ENCODE data around the gene ACSBG1. TPM values are rescaled to one million over a fixed set of nuclear protein-coding genes. Genes with fewer than 3 reads are reported as not detected.

The ACSBG1 gene
- total RNA-seq, 5 donors from 2014 or later (not counting 1 experiment from before 2014, with no cell fraction given) = not detected

DNA sequence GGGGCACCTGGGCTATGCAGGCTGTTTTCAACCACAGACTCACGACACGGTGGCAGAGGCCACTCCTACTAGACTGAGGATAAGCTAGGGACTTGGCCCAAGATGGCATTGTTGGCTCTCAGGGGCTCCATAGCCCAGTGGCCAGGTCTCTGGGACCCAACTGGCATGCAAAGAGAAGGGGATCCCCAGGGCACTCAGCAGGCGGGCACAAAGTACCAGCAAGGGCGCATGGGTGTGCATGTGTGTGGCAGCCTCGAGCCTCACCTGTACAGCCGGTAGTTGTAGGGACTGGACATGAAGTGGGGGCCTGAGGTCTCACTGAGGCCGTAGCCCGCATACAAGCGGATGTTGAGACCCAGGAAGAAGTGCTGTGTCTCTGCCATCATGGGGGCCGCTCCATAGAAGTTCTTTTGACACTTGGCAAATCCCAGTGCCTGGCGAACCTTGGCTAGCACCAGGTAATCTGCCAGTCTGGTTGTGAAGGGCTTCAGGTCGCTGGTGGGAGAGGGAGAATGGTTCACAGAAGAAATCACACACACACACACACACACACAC, 55.0 kb downstream of the ACSBG1 start:
- ChIA-PET POLR2A (no interaction called here), CTCF (no interaction called here)
- H3K4me1 Mint-ChIP-seq = peaks cover 8 to 12% (median 11%) of the 10 kb centered on the region in 3 donors
- no peak overlapping the region for H3K4me3 Mint-ChIP-seq
- Histone ChIP-seq H3K4me1 (ENCODE audit: control insufficient read depth in 1 of 2, extremely low read depth in 1 of 2, insufficient read depth in 2 of 2, low read length in 2 of 2) (peaks cover 0 to 5% of the 10 kb centered on the region in 2 experiments), H3K27me3 (replicated peaks in 1 of 2; ENCODE audit: control insufficient read depth in 2 of 2, extremely low read depth in 1 of 2, insufficient read depth in 2 of 2, low read length in 1 of 2) (peaks cover 0 to 13% of the 10 kb centered on the region in 2 experiments), H3K4me3 (ENCODE audit: control insufficient read depth in 1 of 2, extremely low read depth in 1 of 2, low read length in 1 of 2) (no peak overlapping the region), H3K36me3 (ENCODE audit: control insufficient read depth in 2 of 2, extremely low read depth in 1 of 2, insufficient read depth in 1 of 2, low read length in 1 of 2) (no peaks in the 10 kb centered on the region), H3K27ac (ENCODE audit: low read length) (no peak overlapping the region), H3K9me3 (no peaks in the 10 kb centered on the region)
- DNase-seq = no peak
- no peaks in the 10 kb centered on the region for H3K9me3 Mint-ChIP-seq
- H3K27me3 Mint-ChIP-seq = no peaks in the 10 kb centered on the region
- no peak overlapping the region for H3K27ac Mint-ChIP-seq
- ATAC-seq (replicated peaks in 1 of 4) = no peak
- WGBS (ENCODE audit: insufficient coverage) = 79% methylated on average over 9 of the region's 12 CpGs
- peaks cover 3% of the 10 kb centered on the region for H3K36me3 Mint-ChIP-seq

DNA sequence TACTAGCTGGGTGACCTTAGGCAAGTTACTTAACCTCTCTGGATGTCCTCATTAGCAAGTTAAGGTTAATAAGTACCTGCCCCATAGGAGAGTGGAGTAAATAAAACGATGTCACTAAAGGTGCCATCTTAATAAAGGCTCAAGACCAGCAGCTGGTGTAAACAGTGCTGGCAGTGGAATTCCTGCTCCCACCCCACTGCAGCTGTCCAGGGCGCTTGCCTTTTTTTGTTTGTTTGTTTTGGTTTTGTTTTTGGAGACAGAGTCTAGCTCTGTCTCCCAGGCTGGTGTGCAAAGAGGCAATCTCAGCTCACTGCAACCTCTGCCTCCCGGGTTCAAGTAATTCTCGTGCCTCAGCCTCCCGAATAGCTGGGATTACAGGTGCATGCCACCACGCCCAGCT, 56.3 kb downstream of the ACSBG1 start:
- H3K36me3 ChIP-seq (ENCODE audit: control insufficient read depth in 2 of 2, extremely low read depth in 1 of 2, insufficient read depth in 1 of 2, low read length in 1 of 2) = no peaks in the 10 kb centered on the region
- peaks cover 4 to 18% of the 10 kb centered on the region in 2 experiments for H3K4me1 ChIP-seq (ENCODE audit: control insufficient read depth in 1 of 2, extremely low read depth in 1 of 2, insufficient read depth in 2 of 2, low read length in 2 of 2)
- no peaks in the 10 kb centered on the region for H3K9me3 Mint-ChIP-seq
- POLR2A ChIA-PET = interaction anchor here in 1 of 2 donors (0.6 kb wide), 1 partner anchor 44 kb away, joined by 5 read pairs; no protein-coding TSS in a partner anchor
- H3K27ac Mint-ChIP-seq = no peak overlapping the region
- no peaks in the 10 kb centered on the region for H3K9me3 ChIP-seq
- no peak overlapping the region for H3K4me3 Mint-ChIP-seq
- H3K27me3 ChIP-seq (replicated peaks in 1 of 2; ENCODE audit: control insufficient read depth in 2 of 2, extremely low read depth in 1 of 2, insufficient read depth in 2 of 2, low read length in 1 of 2) = peaks cover 0 to 13% of the 10 kb centered on the region in 2 experiments
- CTCF ChIA-PET = interaction anchor here in 1 of 2 donors (0.6 kb wide), 1 partner anchor 62 kb away, joined by 3 read pairs; no protein-coding TSS in a partner anchor
- 94% methylated on average over 5 of the region's 6 CpGs for WGBS (ENCODE audit: insufficient coverage)
- no peak overlapping the region for H3K27ac ChIP-seq (ENCODE audit: low read length)
- DNase-seq (no peak), ATAC-seq (replicated peaks in 1 of 4) (no peak)
- H3K36me3 Mint-ChIP-seq = peaks cover 3% of the 10 kb centered on the region
- H3K4me3 ChIP-seq (ENCODE audit: control insufficient read depth in 1 of 2, extremely low read depth in 1 of 2, low read length in 1 of 2) = no peak overlapping the region
- H3K27me3 Mint-ChIP-seq = no peaks in the 10 kb centered on the region
- H3K4me1 Mint-ChIP-seq = peaks cover 20 to 24% (median 23%) of the 10 kb centered on the region in 3 donors

- peaks cover 0 to 2% of the 10 kb centered on the region in 2 donors for H3K36me3 ChIP-seq (ENCODE audit: control insufficient read depth in 2 of 2, extremely low read depth in 1 of 2, insufficient read depth in 1 of 2, low read length in 1 of 2)
- 52% methylated on average over 10 of the region's 12 CpGs for WGBS (ENCODE audit: insufficient coverage)
- peaks cover 4 to 20% of the 10 kb centered on the region in 2 experiments for H3K4me1 ChIP-seq (ENCODE audit: control insufficient read depth in 1 of 2, extremely low read depth in 1 of 2, insufficient read depth in 2 of 2, low read length in 2 of 2)
- Mint-ChIP-seq H3K4me3 (no peak overlapping the region), H3K36me3 (peaks cover 7% of the 10 kb centered on the region), H3K27ac (no peak overlapping the region), H3K4me1 (peaks cover 23 to 27% (median 23%) of the 10 kb centered on the region in 3 donors), H3K27me3 (no peaks in the 10 kb centered on the region), H3K9me3 (no peaks in the 10 kb centered on the region)
- no peak overlapping the region for H3K27ac ChIP-seq (ENCODE audit: low read length)
- ATAC-seq (replicated peaks in 1 of 4) = peak in 1 of 4 experiments; percentile 51
- ChIA-PET POLR2A (interaction anchor here in 1 of 2 donors (0.6 kb wide), 1 partner anchor 43 kb away, joined by 5 read pairs; no protein-coding TSS in a partner anchor), CTCF (no interaction called here)
- DNase-seq = peak in 14 of 35 experiments; percentile 8 to 48 (median 20)
- peaks cover 0 to 12% of the 10 kb centered on the region in 2 experiments for H3K27me3 ChIP-seq (replicated peaks in 1 of 2; ENCODE audit: control insufficient read depth in 2 of 2, extremely low read depth in 1 of 2, insufficient read depth in 2 of 2, low read length in 1 of 2)
- H3K9me3 ChIP-seq = no peaks in the 10 kb centered on the region
- no peak overlapping the region for H3K4me3 ChIP-seq (ENCODE audit: control insufficient read depth in 1 of 2, extremely low read depth in 1 of 2, low read length in 1 of 2)
Observed at GRCh38 chr15:78177447-78177873, 56.9 kb downstream of the ACSBG1 start.

- H3K27ac Mint-ChIP-seq = no peak overlapping the region
- ChIA-PET CTCF (no interaction called here), POLR2A (no interaction called here)
- no peaks in the 10 kb centered on the region for H3K9me3 Mint-ChIP-seq
- peaks cover 0 to 7% of the 10 kb centered on the region in 2 experiments for H3K27me3 ChIP-seq (replicated peaks in 1 of 2; ENCODE audit: control insufficient read depth in 2 of 2, extremely low read depth in 1 of 2, insufficient read depth in 2 of 2, low read length in 1 of 2)
- H3K9me3 ChIP-seq = no peaks in the 10 kb centered on the region
- peaks cover 26% of the 10 kb centered on the region for H3K36me3 Mint-ChIP-seq
- no peak overlapping the region for H3K4me3 ChIP-seq (ENCODE audit: control insufficient read depth in 1 of 2, extremely low read depth in 1 of 2, low read length in 1 of 2)
- DNase-seq = no peak
- no peak for ATAC-seq (replicated peaks in 1 of 4)
- H3K4me1 ChIP-seq (ENCODE audit: control insufficient read depth in 1 of 2, extremely low read depth in 1 of 2, insufficient read depth in 2 of 2, low read length in 2 of 2) = peaks cover 4 to 20% of the 10 kb centered on the region in 2 experiments
- peaks cover 23 to 30% (median 23%) of the 10 kb centered on the region in 3 donors for H3K4me1 Mint-ChIP-seq
- H3K4me3 Mint-ChIP-seq = no peak overlapping the region
- H3K27me3 Mint-ChIP-seq = no peaks in the 10 kb centered on the region
- WGBS (ENCODE audit: insufficient coverage) = 82% methylated on average over 2 of the region's 2 CpGs
- H3K36me3 ChIP-seq (ENCODE audit: control insufficient read depth in 2 of 2, extremely low read depth in 1 of 2, insufficient read depth in 1 of 2, low read length in 1 of 2) = peaks cover 2 to 14% of the 10 kb centered on the region in 2 donors
- no peak overlapping the region for H3K27ac ChIP-seq (ENCODE audit: low read length)
Observed at GRCh38 chr15:78175330-78175729, 59.0 kb downstream of the ACSBG1 start.

DNA sequence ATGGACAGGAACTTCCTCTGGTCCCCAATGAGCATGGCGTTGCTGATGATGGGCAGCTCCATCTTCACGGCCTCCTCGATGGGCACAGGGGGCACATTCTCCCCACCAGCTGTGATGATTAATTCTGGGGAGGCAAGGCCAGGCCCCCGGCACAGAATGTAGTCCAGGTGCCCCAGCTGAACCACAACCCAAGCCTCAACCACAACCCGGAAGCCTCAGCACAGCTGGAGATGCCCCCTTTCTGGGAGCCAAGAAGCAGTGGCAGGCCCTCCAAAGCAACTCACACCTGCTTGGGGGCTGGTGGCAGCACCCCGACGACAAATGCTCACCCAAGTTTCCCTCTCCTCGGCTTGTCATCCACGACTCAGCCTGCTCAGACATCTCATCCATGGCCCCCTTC, 60.0 kb downstream of the ACSBG1 start:
- H3K4me1 ChIP-seq (ENCODE audit: control insufficient read depth in 1 of 2, extremely low read depth in 1 of 2, insufficient read depth in 2 of 2, low read length in 2 of 2) = peaks cover 4 to 20% of the 10 kb centered on the region in 2 experiments
- no peak overlapping the region for H3K4me3 ChIP-seq (ENCODE audit: control insufficient read depth in 1 of 2, extremely low read depth in 1 of 2, low read length in 1 of 2)
- WGBS (ENCODE audit: insufficient coverage) = 40% methylated on average over 5 of the region's 9 CpGs
- Mint-ChIP-seq H3K4me1 (peaks cover 23 to 30% (median 23%) of the 10 kb centered on the region in 3 donors), H3K4me3 (peak overlapping the region in 1 of 3 donors; percentile 27), H3K9me3 (no peaks in the 10 kb centered on the region), H3K27me3 (no peaks in the 10 kb centered on the region), H3K27ac (peak overlapping the region in 1 of 2 donors; percentile 23), H3K36me3 (peaks cover 31% of the 10 kb centered on the region)
- DNase-seq = peak in 4 of 35 experiments; percentile 10 to 34 (median 20)
- peaks cover 2 to 19% of the 10 kb centered on the region in 2 donors for H3K36me3 ChIP-seq (ENCODE audit: control insufficient read depth in 2 of 2, extremely low read depth in 1 of 2, insufficient read depth in 1 of 2, low read length in 1 of 2)
- ATAC-seq (replicated peaks in 1 of 4) = peak; percentile 19 to 66 (median 50)
- peaks cover 0 to 7% of the 10 kb centered on the region in 2 experiments for H3K27me3 ChIP-seq (replicated peaks in 1 of 2; ENCODE audit: control insufficient read depth in 2 of 2, extremely low read depth in 1 of 2, insufficient read depth in 2 of 2, low read length in 1 of 2)
- ChIA-PET CTCF (no interaction called here), POLR2A (no interaction called here)
- no peaks in the 10 kb centered on the region for H3K9me3 ChIP-seq
- no peak overlapping the region for H3K27ac ChIP-seq (ENCODE audit: low read length)

- Mint-ChIP-seq H3K27ac (no peak overlapping the region), H3K9me3 (no peaks in the 10 kb centered on the region), H3K27me3 (no peaks in the 10 kb centered on the region), H3K4me3 (no peak overlapping the region), H3K36me3 (peaks cover 49% of the 10 kb centered on the region), H3K4me1 (peaks cover 32 to 43% (median 33%) of the 10 kb centered on the region in 3 donors)
- ChIA-PET CTCF (no interaction called here), POLR2A (no interaction called here)
- ATAC-seq (replicated peaks in 1 of 4) (no peak), DNase-seq (no peak)
- peaks cover 11 to 24% of the 10 kb centered on the region in 2 experiments for H3K4me1 ChIP-seq (ENCODE audit: control insufficient read depth in 1 of 2, extremely low read depth in 1 of 2, insufficient read depth in 2 of 2, low read length in 2 of 2)
- H3K27ac ChIP-seq (ENCODE audit: low read length) = no peak overlapping the region
- WGBS (ENCODE audit: insufficient coverage) = 95% methylated on average over 7 of the region's 9 CpGs
- no peaks in the 10 kb centered on the region for H3K9me3 ChIP-seq
- H3K4me3 ChIP-seq (ENCODE audit: control insufficient read depth in 1 of 2, extremely low read depth in 1 of 2, low read length in 1 of 2) = no peak overlapping the region
- H3K27me3 ChIP-seq (replicated peaks in 1 of 2; ENCODE audit: control insufficient read depth in 2 of 2, extremely low read depth in 1 of 2, insufficient read depth in 2 of 2, low read length in 1 of 2) = peaks cover 0 to 2% of the 10 kb centered on the region in 2 experiments
- peaks cover 2 to 28% of the 10 kb centered on the region in 2 donors for H3K36me3 ChIP-seq (ENCODE audit: control insufficient read depth in 2 of 2, extremely low read depth in 1 of 2, insufficient read depth in 1 of 2, low read length in 1 of 2)
Observed at GRCh38 chr15:78171864-78172472, 62.4 kb downstream of the ACSBG1 start.
